GM19324 (cell line): Measurements from ENCODE around the gene RABL3.
"Not testable (repeated sequence)": the region's sequence is repeated elsewhere in the genome, so short reads cannot be mapped to it uniquely, and the experiment has no call there.

Experiments
- ATAC-seq: cut with Tn5 transposase; IDR thresholded peaks from one replicate; pipeline ENCODE4 v1.9.1; 2021; ENCODE audit warnings: mild to moderate bottlenecking, moderate library complexity; ENCODE audit not compliant: unreplicated experiment, low FRiP score

RABL3 gene

DNA sequence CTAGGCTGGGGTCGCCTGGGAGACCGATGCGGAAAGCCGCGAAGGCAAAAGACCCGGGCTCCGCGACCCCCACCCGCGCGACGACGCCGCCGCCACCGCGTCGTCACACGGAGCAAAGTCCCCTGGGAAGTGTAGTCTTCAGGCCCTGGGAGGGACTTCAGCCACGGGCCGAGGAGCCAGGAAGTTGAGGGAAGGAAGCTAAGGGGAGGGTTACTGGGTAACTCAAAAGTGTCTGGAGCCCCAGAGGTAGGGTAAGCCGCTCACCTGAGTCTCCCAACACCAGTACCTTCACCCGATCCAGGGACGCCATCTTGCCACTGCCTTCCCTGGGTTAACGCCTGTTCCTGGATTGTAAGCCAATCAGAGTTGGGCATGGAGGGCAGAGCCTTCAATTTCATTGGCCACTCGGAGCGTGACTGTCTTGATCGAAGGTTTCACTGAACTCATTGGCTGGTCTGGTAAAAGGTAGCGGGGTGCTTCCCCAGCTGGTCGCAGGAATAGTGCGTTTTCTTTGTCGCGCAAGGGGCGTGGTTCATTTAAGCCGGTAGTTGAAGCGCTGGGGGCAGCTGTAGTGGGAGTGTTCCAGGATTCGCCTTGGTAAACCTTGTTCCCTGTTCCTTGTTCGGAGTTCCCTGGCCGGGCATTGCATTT, at the start of gene RABL3, which contains the start of gene GTF2E1:
Gene RABL3 (minus strand): TSS at position 319 of the 651 bp plus-strand sequence. CDS start 9 bp downstream, at position 310.
Gene GTF2E1 (plus strand): TSS at position 547 of the 651 bp plus-strand sequence. CDS start 7,809 bp downstream, outside the sequence.
- peak; percentile 100 for ATAC-seq

GRCh38 chr3:120791913-120792312, 49.6 kb upstream of the RABL3 start:
- ATAC-seq = no peak

DNA sequence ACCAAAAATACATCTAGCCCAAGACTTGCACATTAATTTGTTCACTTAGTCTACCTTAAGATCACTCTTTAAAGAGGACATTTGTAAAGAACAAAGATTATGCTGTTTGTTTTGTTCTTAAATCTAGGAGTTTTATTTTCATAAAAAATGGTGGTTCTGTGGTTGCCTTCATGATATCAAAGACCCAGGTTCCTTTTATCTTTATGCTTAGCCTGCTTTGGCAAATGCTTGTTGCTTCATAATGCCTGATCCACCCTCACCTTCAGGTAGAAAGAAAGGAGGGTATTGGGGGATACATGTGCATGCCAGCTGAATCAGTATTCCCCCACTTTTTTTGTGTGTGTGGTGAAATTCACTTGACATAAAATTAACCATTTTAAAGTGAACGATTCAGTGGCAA, 48.7 kb upstream of the RABL3 start:
- no peak for ATAC-seq

- peak; percentile 82 for ATAC-seq
Measured at GRCh38 chr3:120785832-120786231, 43.5 kb upstream of the RABL3 start.

DNA sequence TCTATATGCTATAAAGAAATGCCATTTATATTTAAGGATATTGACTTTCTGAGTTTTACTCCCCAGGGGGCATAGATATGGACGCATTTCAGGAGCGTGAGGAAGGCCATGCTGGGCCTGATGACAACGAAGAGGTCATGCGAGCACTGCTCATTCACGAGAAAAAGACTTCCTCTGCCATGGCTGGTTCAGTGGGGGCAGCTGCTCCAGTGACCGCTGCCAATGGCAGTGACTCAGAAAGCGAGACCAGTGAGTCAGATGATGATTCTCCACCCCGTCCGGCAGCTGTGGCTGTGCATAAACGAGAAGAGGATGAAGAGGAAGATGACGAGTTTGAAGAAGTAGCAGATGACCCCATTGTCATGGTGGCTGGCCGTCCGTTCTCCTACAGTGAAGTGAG, 38.7 kb upstream of the RABL3 start:
- peak; percentile 64 for ATAC-seq

DNA sequence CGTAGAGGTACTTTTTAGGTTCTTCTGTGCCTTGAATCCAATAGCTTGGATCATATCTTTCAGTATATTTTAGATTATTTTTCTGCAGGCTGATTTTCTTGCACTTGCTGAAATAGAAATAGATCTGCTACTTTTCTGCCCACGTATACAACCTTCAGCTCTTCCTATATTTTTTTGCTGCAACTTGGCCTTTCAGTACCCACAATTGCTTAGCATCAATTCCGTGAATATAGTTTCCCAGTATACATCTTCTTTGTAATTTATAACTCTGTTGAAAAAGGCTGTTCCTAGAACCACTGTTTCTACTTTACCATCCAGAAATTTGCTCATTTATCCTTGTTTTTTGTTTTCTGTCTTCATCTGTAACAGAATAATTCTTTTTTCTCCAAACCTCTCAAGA, 36.5 kb upstream of the RABL3 start:
- no peak for ATAC-seq

- ATAC-seq = no peak
Measured at GRCh38 chr3:120775411-120775810, 33.1 kb upstream of the RABL3 start.

- no peak for ATAC-seq
Measured at GRCh38 chr3:120773932-120774331, 31.6 kb upstream of the RABL3 start.

- ATAC-seq = no peak
Measured at GRCh38 chr3:120772081-120772480, 29.8 kb upstream of the RABL3 start.

GRCh38 chr3:120770891-120771290, 28.6 kb upstream of the RABL3 start:
- ATAC-seq = no peak

GRCh38 chr3:120769436-120769835, 27.1 kb upstream of the RABL3 start:
- ATAC-seq = no peak

- ATAC-seq = no peak
Measured at GRCh38 chr3:120767106-120767505, 24.8 kb upstream of the RABL3 start.

- no peak for ATAC-seq
Measured at GRCh38 chr3:120766576-120766975, 24.3 kb upstream of the RABL3 start.

DNA sequence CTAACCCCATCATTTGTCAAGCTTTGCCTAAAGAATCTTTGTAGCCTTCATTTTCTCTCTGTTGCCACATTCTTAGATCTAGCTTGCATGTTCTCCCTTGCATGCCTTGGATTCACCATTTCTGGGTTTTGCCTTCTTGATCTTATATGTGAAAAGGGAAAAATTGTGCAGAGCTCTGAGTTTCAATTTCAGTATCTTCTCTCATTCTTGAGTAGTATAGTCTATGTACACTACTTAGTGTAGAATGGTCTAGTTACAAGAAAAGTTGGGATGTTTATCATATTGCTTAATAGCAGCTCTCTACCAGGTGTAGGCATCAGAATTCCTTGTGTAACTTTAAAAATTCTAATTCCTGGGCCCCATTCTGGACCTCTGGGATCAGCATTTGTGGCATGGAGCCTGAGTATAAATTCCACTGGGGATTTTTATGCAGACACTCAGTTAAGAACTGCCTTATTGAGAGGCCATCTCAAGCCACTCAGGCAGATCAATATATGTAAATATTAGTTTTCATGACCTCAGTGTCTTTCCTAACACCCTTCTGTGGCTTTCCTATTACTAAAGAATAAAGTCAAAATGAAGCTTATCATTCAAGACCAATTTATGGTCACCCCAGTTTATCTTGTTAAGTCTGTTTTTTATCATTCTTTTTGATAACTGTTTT, 23.6 kb upstream of the RABL3 start:
- ATAC-seq = no peak

DNA sequence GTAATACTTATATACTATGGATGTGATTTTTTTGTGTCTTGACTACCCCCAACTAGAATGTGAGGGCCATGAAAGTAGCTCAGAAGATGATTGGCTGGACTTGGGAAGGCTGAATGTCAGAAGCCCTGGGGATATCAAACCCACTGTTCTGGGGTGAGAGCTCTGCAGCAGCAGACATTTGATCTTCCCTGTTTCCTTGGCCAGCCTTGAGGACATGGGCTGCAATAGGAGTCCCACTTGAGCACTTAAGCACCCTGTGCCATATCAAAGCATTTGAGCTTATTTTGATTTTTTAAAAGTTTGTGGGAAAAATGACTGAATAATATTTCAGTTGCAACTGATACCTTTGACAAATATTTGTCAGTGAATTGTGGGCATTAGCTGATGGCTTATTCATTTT, 21.9 kb upstream of the RABL3 start:
- no peak for ATAC-seq

DNA sequence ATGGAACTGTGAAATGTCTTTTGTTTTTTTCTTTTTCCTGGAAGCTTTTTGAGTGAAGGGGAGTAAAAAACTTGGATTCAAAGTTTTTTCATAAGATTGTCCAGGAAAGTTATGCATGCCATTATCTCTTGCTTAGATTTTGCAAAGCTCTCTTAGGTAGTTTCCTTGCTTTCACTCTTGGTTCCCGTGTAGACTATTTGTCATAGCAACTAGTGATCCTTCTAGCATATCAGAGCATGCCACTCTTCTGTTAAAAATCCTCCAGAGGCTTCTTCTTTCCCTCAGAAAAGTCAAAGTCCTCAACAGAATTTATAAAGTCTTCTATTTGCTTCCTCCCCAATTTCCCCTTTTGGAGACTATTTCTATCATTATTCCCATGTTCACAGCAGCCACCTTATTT, 21.3 kb upstream of the RABL3 start:
- ATAC-seq = peak; percentile 73

DNA sequence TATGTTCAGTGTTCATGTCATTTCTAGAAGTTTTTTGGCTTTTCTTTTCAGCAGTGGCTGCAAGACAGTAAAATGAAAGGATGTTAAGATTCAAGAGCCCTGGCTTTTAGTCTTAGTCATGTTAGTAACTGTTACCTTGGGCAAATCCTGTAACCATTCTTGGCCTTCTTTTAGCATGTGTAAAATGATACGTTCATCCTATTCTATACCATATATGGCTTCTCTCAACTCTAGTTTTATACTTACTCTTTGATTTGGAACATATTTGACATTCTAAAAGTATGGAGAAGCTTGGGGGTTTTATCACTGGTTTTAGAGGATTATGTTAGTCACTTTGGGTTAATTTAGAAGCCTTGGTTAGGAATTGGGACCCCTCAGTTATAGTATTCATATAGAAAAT, 20.3 kb upstream of the RABL3 start:
- ATAC-seq = no peak

DNA sequence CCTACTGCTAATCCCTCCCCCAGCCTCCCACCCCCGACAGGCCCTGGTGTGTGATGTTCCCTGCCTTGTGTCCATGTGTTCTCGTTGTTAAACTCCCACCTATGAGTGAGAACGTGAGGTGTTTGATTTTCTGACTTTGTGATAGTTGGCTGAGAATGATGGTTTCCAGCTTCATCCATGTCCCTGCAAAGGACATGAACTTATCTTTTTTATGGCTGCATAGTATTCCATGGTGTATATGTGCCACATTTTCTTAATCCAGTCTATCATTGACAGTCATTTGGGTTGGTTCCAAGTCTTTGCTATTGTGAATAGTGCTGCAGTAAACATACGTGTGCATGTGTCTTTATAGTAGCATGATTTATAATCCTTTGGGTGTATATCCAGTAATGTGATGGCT, 16.2 kb upstream of the RABL3 start:
- ATAC-seq = not testable (repeated sequence)

DNA sequence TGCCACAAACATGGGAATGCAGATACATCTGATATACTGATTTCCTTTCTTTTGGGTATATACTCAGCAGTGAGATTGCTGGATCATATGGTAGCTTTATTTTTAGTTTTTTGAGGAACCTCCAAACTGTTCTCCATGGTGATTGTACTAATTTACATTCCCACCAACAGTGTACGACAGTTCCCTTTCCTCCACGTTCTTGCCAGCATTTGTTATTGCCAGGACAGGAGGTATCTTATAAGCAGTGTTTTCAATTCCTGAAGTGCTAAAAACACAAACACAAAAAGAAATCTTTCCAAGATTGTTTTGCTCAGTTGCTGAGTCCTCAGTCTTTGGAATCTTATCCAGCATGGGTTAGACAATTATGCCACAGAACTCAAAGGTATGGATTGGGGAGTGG, 13.7 kb upstream of the RABL3 start:
- ATAC-seq = no peak

DNA sequence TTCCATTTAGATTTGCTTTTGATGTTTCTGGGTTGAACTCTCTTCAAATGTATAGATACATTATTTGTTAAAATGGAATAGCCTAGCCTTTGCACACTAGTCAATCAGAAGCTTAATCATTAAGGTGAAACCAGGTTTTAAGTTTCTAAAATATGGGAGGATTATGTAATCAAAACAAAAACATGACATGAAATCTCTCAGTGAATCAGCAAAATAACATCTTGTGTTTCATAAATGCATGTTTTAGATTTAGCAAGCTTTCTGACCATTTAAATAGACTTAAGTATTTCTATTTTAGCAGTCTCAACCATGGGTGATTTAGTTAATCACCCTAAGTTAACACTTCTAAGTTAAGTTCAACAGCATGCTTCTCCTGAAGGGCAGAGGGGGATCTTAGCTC, 11.5 kb upstream of the RABL3 start:
- no peak for ATAC-seq

DNA sequence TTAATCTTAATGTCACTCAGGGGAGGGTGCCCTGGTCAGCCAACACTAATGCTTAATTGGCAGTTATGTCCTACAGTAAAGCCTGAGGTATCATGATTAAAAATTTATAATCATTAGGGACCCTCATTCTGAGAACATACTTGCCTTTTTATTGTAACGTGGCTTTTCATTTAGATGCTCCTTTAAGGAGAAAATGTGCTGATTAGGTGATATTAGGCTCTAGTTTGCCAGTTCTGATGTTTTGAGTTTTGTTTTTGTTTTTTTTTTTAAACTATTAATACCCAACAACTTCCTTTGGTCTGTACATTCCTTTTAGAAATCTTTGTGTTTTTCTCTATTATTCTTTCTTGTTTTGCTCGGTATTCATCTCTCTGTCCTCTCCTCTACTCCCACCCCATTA, 10.5 kb upstream of the RABL3 start:
- no peak for ATAC-seq

DNA sequence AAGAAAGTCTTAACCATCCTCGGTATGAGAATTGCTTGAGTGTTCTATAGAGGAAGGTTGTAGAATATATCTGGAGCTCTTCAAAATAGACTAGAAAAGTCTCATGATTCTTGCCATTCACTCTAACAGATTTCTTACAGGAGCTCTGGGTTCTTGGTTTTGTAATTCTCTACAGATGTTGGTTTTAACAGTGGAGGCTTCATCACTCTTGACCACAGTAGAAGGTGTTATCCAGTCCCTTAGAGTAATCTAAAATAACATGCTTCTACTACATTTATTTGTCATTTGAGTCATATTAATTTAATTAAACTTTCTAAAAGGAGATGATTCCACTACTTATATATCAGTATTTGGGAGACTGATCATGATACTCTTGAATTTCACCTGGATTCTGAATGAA, 9.9 kb upstream of the RABL3 start:
- ATAC-seq = no peak
